HCT116 (cell line): ENCODE results near the gene HMGCL. TPM values are rescaled to one million over a fixed set of nuclear protein-coding genes. Genes with fewer than 3 reads are reported as not detected.

Experiments
- ATAC-seq: fragments of 200-7000 bp; cut with Tn5 transposase; 2 replicates; pipeline ENCODE4 v1.9.1; 2020; ENCODE audit warnings: mild to moderate bottlenecking, moderate library complexity
- BruUV-seq: library from RNA; stranded (reverse); fragments of 400-500 nt; replicated peaks from 2 replicates; lab custom pipeline; 2021; lab: Mats Ljungman, UMichigan
- CTCF ChIA-PET: fragments of 300-600 bp; sonication (Branson Sonifier 250); formaldehyde crosslinking; loops from one replicate; lab custom pipeline; 2021; ENCODE audit warnings: antibody characterized with exemption; lab: Charles Lee
- POLR2A ChIA-PET: fragments of 300-600, 350-600 bp; sonication (Branson Sonifier 250); formaldehyde crosslinking; loops from one replicate; lab custom pipeline; 2021; ENCODE audit warnings: antibody characterized with exemption; lab: Charles Lee
- RAD21 ChIA-PET, 2 experiments: fragments of 300-600 bp; sonication (Branson Sonifier 250); formaldehyde crosslinking; loops; one replicate each; lab custom pipeline; 2023; ENCODE audit warnings: low total read pairs in 2 of 2; ENCODE audit not compliant: uncharacterized antibody in 2 of 2, unreplicated experiment in 2 of 2, low non-redundant PET in 1 of 2; lab: Charles Lee
- DNase-seq: peaks from one replicate; pipeline ENCODE4 v3.0.0-alpha.2; 2010; ENCODE audit warnings: low read depth, low spot score
- H2AFZ ChIP-seq: fragments of 200-600 bp; shearing (Covaris generic), sonication (generic); 2 replicates; pipeline ENCODE4 v1.6.1; 2017; ENCODE audit warnings: low read depth, mixed run types, mixed read lengths, antibody characterized with exemption, low read length; ENCODE audit not compliant: poor library complexity, severe bottlenecking
- H3K27ac ChIP-seq: 2 replicates; pipeline ENCODE4 v1.5.1; 2012; ENCODE audit warnings: low read depth, low read length
- H3K27me3 ChIP-seq: fragments of 200-600 bp; sonication (generic); 2 replicates; pipeline ENCODE4 v1.6.1; 2016; ENCODE audit warnings: mixed run types, low read length, mixed read lengths; ENCODE audit not compliant: insufficient read depth
- H3K36me3 ChIP-seq, 2 experiments: fragments of 200-500 bp in 1 of 2; fragments of 200-600 bp in 1 of 2; sonication (Bioruptor generic) in 1 of 2; sonication (generic) in 1 of 2; 2 replicates each; pipeline versions ENCODE4 v1.5.1 to v1.6.1; 2014 to 2016; ENCODE audit warnings: low read length in 2 of 2, inconsistent platforms in 1 of 2, mixed read lengths in 1 of 2, mixed run types in 1 of 2; ENCODE audit not compliant: insufficient read depth in 2 of 2, control insufficient read depth in 1 of 2
- H3K4me1 ChIP-seq, 2 experiments: fragments of 200-600 bp in 1 of 2; sonication (generic) in 1 of 2; 2 replicates each; pipeline versions ENCODE4 v1.5.1 to v1.6.1; 2012 to 2017; ENCODE audit warnings: low read length in 2 of 2, inconsistent platforms in 1 of 2, mild to moderate bottlenecking in 1 of 2, mixed read lengths in 1 of 2, mixed run types in 1 of 2, moderate library complexity in 1 of 2; ENCODE audit not compliant: insufficient read depth in 2 of 2, control insufficient read depth in 1 of 2
- H3K4me2 ChIP-seq: fragments of 200-600 bp; sonication (generic); 2 replicates; pipeline ENCODE4 v1.6.1; 2017; ENCODE audit warnings: mixed run types, low read length, mixed read lengths
- H3K4me3 ChIP-seq, 2 experiments: fragments of 200-600 bp in 1 of 2; sonication (generic) in 1 of 2; replicated peaks in 1 of 2; 2 replicates each; pipeline ENCODE4 v1.5.1; 2011 to 2016; ENCODE audit warnings: low read length in 2 of 2, control low read depth in 1 of 2, low read depth in 1 of 2, mild to moderate bottlenecking in 1 of 2, mixed read lengths in 1 of 2, mixed run types in 1 of 2
- H3K79me2 ChIP-seq: fragments of 200-600 bp; sonication (generic); 2 replicates; pipeline ENCODE4 v1.6.1; 2017; ENCODE audit warnings: mild to moderate bottlenecking, mixed run types, low read length, moderate library complexity, mixed read lengths; ENCODE audit not compliant: insufficient read depth
- H3K9ac ChIP-seq: fragments of 200-600 bp; sonication (generic); 2 replicates; pipeline ENCODE4 v1.6.1; 2016; ENCODE audit warnings: low read length, mixed read lengths
- H3K9me2 ChIP-seq: fragments of 200-600 bp; sonication (generic), shearing (Covaris generic); 2 replicates; pipeline ENCODE4 v1.6.1; 2017; ENCODE audit warnings: mixed run types, mild to moderate bottlenecking, moderate library complexity; ENCODE audit not compliant: insufficient read depth
- H3K9me3 ChIP-seq, 2 experiments: fragments of 200-500 bp in 1 of 2; fragments of 200-600 bp in 1 of 2; sonication (Bioruptor generic) in 1 of 2; sonication (generic) in 1 of 2; 2 replicates each; pipeline ENCODE4 v1.6.1; 2014 to 2017; ENCODE audit warnings: low read length in 2 of 2, mixed read lengths in 2 of 2, inconsistent platforms in 1 of 2, low read depth in 1 of 2, mild to moderate bottlenecking in 1 of 2, mixed run types in 1 of 2, moderate library complexity in 1 of 2; ENCODE audit not compliant: control insufficient read depth in 1 of 2, insufficient read depth in 1 of 2
- H4K20me1 ChIP-seq: fragments of 200-600 bp; sonication (generic), shearing (Covaris generic); 2 replicates; pipeline ENCODE4 v1.6.1; 2017; ENCODE audit warnings: mixed run types, mild to moderate bottlenecking, moderate library complexity; ENCODE audit not compliant: insufficient read depth
- ATF3 ChIP-seq: IDR thresholded peaks from 2 replicates; pipeline ENCODE4 v1.6.1; 2012
- CBX3 ChIP-seq: IDR thresholded peaks from 2 replicates; pipeline ENCODE4 v1.6.1; 2012; ENCODE audit warnings: low read depth
- CEBPB ChIP-seq: IDR thresholded peaks from 2 replicates; pipeline ENCODE4 v1.6.1; 2012; ENCODE audit warnings: low read depth
- EGR1 ChIP-seq: IDR thresholded peaks from 2 replicates; pipeline ENCODE4 v1.6.1; 2012; ENCODE audit warnings: low read depth
- ELF1 ChIP-seq: IDR thresholded peaks from 2 replicates; pipeline ENCODE4 v1.6.1; 2012; ENCODE audit warnings: low read depth, borderline replicate concordance
- EZH2phosphoT487 ChIP-seq: fragments of 200-600 bp; IDR thresholded peaks from 2 replicates; pipeline ENCODE4 v1.6.1; 2018; ENCODE audit warnings: antibody characterized with exemption, borderline replicate concordance
- FOSL1 ChIP-seq: IDR thresholded peaks from 2 replicates; pipeline ENCODE4 v1.6.1; 2012; ENCODE audit warnings: low read depth
- JUND ChIP-seq: IDR thresholded peaks from 2 replicates; pipeline ENCODE4 v1.6.1; 2012
- POLR2A ChIP-seq: IDR thresholded peaks from 2 replicates; pipeline ENCODE4 v1.7.0; 2011; ENCODE audit warnings: borderline replicate concordance; ENCODE audit not compliant: insufficient read depth, insufficient read length; ENCODE audit errors: extremely low read depth
- POLR2AphosphoS5 ChIP-seq: IDR thresholded peaks from 2 replicates; pipeline ENCODE4 v1.6.1; 2011; ENCODE audit warnings: mild to moderate bottlenecking, low read depth, low read length, moderate library complexity
- RAD21 ChIP-seq: IDR thresholded peaks from 2 replicates; pipeline ENCODE4 v1.6.1; 2012; ENCODE audit warnings: low read depth, mild to moderate bottlenecking
- SIN3A ChIP-seq: IDR thresholded peaks from 2 replicates; pipeline ENCODE4 v1.6.1; 2012; ENCODE audit warnings: low read depth
- SP1 ChIP-seq: IDR thresholded peaks from 2 replicates; pipeline ENCODE4 v1.6.1; 2012; ENCODE audit warnings: low read depth
- SRF ChIP-seq: IDR thresholded peaks from 2 replicates; pipeline ENCODE4 v1.6.1; 2012; ENCODE audit warnings: low read depth
- TCF7L2 ChIP-seq: IDR thresholded peaks from 2 replicates; pipeline ENCODE4 v1.7.0; 2011; ENCODE audit warnings: borderline replicate concordance, inconsistent platforms; ENCODE audit not compliant: insufficient read depth, insufficient read length; ENCODE audit errors: extremely low read depth
- YY1 ChIP-seq: IDR thresholded peaks from 2 replicates; pipeline ENCODE4 v1.6.1; 2011; ENCODE audit warnings: low read length, low read depth, moderate library complexity, mild to moderate bottlenecking; ENCODE audit not compliant: insufficient replicate concordance; ENCODE audit errors: extremely low read depth
- ZBTB33 ChIP-seq: IDR thresholded peaks from 2 replicates; pipeline ENCODE4 v1.6.1; 2011; ENCODE audit warnings: mild to moderate bottlenecking, low read length, moderate library complexity; ENCODE audit not compliant: insufficient replicate concordance; ENCODE audit errors: extremely low read depth
- ZFX ChIP-seq: fragments of 450-650 bp; IDR thresholded peaks from 2 replicates; pipeline ENCODE4 v1.6.1; 2017
- ZNF274 ChIP-seq: fragments of 200-500 bp; sonication (Bioruptor generic); IDR thresholded peaks from 2 replicates; pipeline ENCODE4 v1.6.1; 2014; ENCODE audit warnings: mild to moderate bottlenecking, low read depth, low read length, inconsistent platforms
- intact Hi-C: fragments of 100-400 bp; cut with micrococcal nuclease; formaldehyde crosslinking; loops from 2 replicates; pipeline ENCODE4 v1.10.0; 2022
- total RNA-seq: library from RNA; stranded (reverse); gene quantifications from one replicate; pipeline ENCODE4 v1.2.1, GENCODE V29; 2021; ENCODE audit not compliant: unreplicated experiment
- TF ChIP-seq, protein P1 (sequence below): IDR thresholded peaks from 2 replicates; pipeline ENCODE4 v1.6.1; 2012
- TF ChIP-seq, protein P2 (sequence below): IDR thresholded peaks from 2 replicates; pipeline ENCODE4 v1.6.1; 2012; ENCODE audit warnings: low read depth

The HMGCL gene
- total RNA-seq, 1 experiment from 2014 or later, result 36.2 TPM

- Histone ChIP-seq H3K9me2 (no peaks in the 10 kb centered on the region), H3K36me3 (peaks cover 13 to 15% of the 10 kb centered on the region in 2 experiments; a peak in 3 of 4 replicates), H3K4me2 (peak overlapping the region; percentile 96), H3K9me3 (no peaks in the 10 kb centered on the region), H3K4me1 (peaks cover 34 to 39% of the 10 kb centered on the region in 2 experiments), H3K9ac (no peak overlapping the region), H4K20me1 (no peaks in the 10 kb centered on the region), H3K27ac (peak overlapping the region; percentile 63), H3K27me3 (no peaks in the 10 kb centered on the region), H2AFZ (no peak overlapping the region), H3K4me3 (peak overlapping the region in 1 of 2 experiments; percentile 7; a peak in 1 of 4 replicates), H3K79me2 (peaks cover 4% of the 10 kb centered on the region; the same call in 1 of the 2 replicates)
- RAD21 ChIA-PET, result no interaction called here
- intact Hi-C loops, result loop anchor here (5.0 kb wide), 1 partner anchor 93 kb away; no protein-coding TSS in a partner anchor
- CTCF ChIA-PET, result interaction anchor here (0.8 kb wide), 1 partner anchor 93 kb away, joined by 3 read pairs; no protein-coding TSS in a partner anchor
- ATAC-seq (peak; percentile 43), DNase-seq (peak; percentile 73)
- POLR2A ChIA-PET, result no interaction called here
- BruUV-seq, result no TSS peak
- no peak for TF ChIP-seq POLR2A
- peak; percentile 76 for TF ChIP-seq SP1
- TF ChIP-seq, protein P1, sequence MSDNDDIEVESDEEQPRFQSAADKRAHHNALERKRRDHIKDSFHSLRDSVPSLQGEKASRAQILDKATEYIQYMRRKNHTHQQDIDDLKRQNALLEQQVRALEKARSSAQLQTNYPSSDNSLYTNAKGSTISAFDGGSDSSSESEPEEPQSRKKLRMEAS, result peak; percentile 55; the same call in 1 of the 2 replicates
- no peak; the same call in 1 of the 2 replicates for TF ChIP-seq CEBPB
- TF ChIP-seq, protein P2, sequence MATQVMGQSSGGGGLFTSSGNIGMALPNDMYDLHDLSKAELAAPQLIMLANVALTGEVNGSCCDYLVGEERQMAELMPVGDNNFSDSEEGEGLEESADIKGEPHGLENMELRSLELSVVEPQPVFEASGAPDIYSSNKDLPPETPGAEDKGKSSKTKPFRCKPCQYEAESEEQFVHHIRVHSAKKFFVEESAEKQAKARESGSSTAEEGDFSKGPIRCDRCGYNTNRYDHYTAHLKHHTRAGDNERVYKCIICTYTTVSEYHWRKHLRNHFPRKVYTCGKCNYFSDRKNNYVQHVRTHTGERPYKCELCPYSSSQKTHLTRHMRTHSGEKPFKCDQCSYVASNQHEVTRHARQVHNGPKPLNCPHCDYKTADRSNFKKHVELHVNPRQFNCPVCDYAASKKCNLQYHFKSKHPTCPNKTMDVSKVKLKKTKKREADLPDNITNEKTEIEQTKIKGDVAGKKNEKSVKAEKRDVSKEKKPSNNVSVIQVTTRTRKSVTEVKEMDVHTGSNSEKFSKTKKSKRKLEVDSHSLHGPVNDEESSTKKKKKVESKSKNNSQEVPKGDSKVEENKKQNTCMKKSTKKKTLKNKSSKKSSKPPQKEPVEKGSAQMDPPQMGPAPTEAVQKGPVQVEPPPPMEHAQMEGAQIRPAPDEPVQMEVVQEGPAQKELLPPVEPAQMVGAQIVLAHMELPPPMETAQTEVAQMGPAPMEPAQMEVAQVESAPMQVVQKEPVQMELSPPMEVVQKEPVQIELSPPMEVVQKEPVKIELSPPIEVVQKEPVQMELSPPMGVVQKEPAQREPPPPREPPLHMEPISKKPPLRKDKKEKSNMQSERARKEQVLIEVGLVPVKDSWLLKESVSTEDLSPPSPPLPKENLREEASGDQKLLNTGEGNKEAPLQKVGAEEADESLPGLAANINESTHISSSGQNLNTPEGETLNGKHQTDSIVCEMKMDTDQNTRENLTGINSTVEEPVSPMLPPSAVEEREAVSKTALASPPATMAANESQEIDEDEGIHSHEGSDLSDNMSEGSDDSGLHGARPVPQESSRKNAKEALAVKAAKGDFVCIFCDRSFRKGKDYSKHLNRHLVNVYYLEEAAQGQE, result no peak
- no peak for TF ChIP-seq YY1
- TF ChIP-seq ZNF274, result no peak
- TF ChIP-seq POLR2AphosphoS5, result peak; percentile 36; the same call in 1 of the 2 replicates
- TF ChIP-seq ZBTB33, result no peak
- TF ChIP-seq CBX3, result peak; percentile 51; the same call in 1 of the 2 replicates
- TF ChIP-seq FOSL1, result no peak
- TF ChIP-seq TCF7L2, result no peak
- TF ChIP-seq RAD21, result no peak
- TF ChIP-seq ATF3, result no peak
- TF ChIP-seq JUND, result peak; percentile 58; the same call in 1 of the 2 replicates
- no peak for TF ChIP-seq EGR1
- TF ChIP-seq EZH2phosphoT487, result no peak
- no peak for TF ChIP-seq SRF
- peak; percentile 45; the same call in 1 of the 2 replicates for TF ChIP-seq SIN3A
- no peak for TF ChIP-seq ZFX
- TF ChIP-seq ELF1, result peak; percentile 30; the same call in 1 of the 2 replicates
These were observed 40.3 kb upstream of the HMGCL start for GRCh38 chr1:23865543-23865930.
